ENCODE measurements around the gene USP13. TPM values are rescaled to one million over a fixed set of nuclear protein-coding genes. Genes with fewer than 3 reads are reported as not detected.

The USP13 gene
- total and polyA plus RNA-seq, 8 donors = 16.3 to 26.3 (median 23.2) TPM

- no peak for ATAC-seq
- no peak for TF ChIP-seq CTCF (IDR thresholded peaks at IDR 0.05)
- no peak overlapping the region for H3K27ac ChIP-seq
- H3K4me1 ChIP-seq = peaks cover 0 to 5% of the 10 kb centered on the region in 2 donors
- no peak for DNase-seq
- H3K9me3 ChIP-seq = no peaks in the 10 kb centered on the region
- intact Hi-C loops (cut with DNase I) = loop anchor here in 1 of 2 donors (10.0 kb wide), 1 partner anchor 90 kb away; no protein-coding TSS in a partner anchor
- peaks cover 0 to 14% of the 10 kb centered on the region in 2 donors for H3K36me3 ChIP-seq
- H3K27me3 ChIP-seq = no peaks in the 10 kb centered on the region
- H3K4me3 ChIP-seq = no peak overlapping the region
Observed at GRCh38 chr3:179734497-179735281, 81.8 kb downstream of the USP13 start.

GRCh38 chr3:179735321-179735720 is 82.5 kb downstream of the USP13 start:
- Histone ChIP-seq H3K4me3 (no peak overlapping the region), H3K27me3 (no peaks in the 10 kb centered on the region), H3K36me3 (peaks cover 0 to 14% of the 10 kb centered on the region in 2 donors), H3K4me1 (peaks cover 0 to 2% of the 10 kb centered on the region in 2 donors), H3K9me3 (no peaks in the 10 kb centered on the region), H3K27ac (no peak overlapping the region)
- intact Hi-C loops (cut with DNase I) = loop anchor here in 1 of 2 donors (10.0 kb wide), 1 partner anchor 91 kb away; no protein-coding TSS in a partner anchor
- DNase-seq = no peak
- no peak for ATAC-seq
- TF ChIP-seq CTCF (IDR thresholded peaks at IDR 0.05) = no peak

GRCh38 chr3:179738998-179739397 is 86.2 kb downstream of the USP13 start:
- H3K27me3 ChIP-seq = no peaks in the 10 kb centered on the region
- ATAC-seq = no peak
- H3K36me3 ChIP-seq = peaks cover 0 to 6% of the 10 kb centered on the region in 2 donors
- no peak overlapping the region for H3K4me3 ChIP-seq
- H3K9me3 ChIP-seq = no peaks in the 10 kb centered on the region
- no peak for TF ChIP-seq CTCF (IDR thresholded peaks at IDR 0.05)
- H3K4me1 ChIP-seq = no peaks in the 10 kb centered on the region
- intact Hi-C loops (cut with DNase I) = loop anchor here in 1 of 2 donors (10.0 kb wide), 1 partner anchor 94 kb away; no protein-coding TSS in a partner anchor
- no peak for DNase-seq
- no peak overlapping the region for H3K27ac ChIP-seq

- no peaks in the 10 kb centered on the region for H3K9me3 ChIP-seq
- DNase-seq = no peak
- H3K27ac ChIP-seq = no peak overlapping the region
- H3K27me3 ChIP-seq = no peaks in the 10 kb centered on the region
- peaks cover 0 to 6% of the 10 kb centered on the region in 2 donors for H3K36me3 ChIP-seq
- H3K4me3 ChIP-seq = no peak overlapping the region
- no peaks in the 10 kb centered on the region for H3K4me1 ChIP-seq
- ATAC-seq = no peak
- intact Hi-C loops (cut with DNase I) = loop anchor here in 1 of 2 donors (10.0 kb wide), 1 partner anchor 95 kb away; no protein-coding TSS in a partner anchor
- TF ChIP-seq CTCF (IDR thresholded peaks at IDR 0.05) = no peak
Observed at GRCh38 chr3:179739816-179740594, 87.2 kb downstream of the USP13 start.

- no peak for ATAC-seq
- Histone ChIP-seq H3K4me1 (no peaks in the 10 kb centered on the region), H3K9me3 (no peaks in the 10 kb centered on the region), H3K27ac (no peak overlapping the region), H3K36me3 (peaks cover 0 to 6% of the 10 kb centered on the region in 2 donors), H3K4me3 (no peak overlapping the region), H3K27me3 (no peaks in the 10 kb centered on the region)
- intact Hi-C loops (cut with DNase I) = no loop called here
- no peak for TF ChIP-seq CTCF (IDR thresholded peaks at IDR 0.05)
- no peak for DNase-seq
Observed at GRCh38 chr3:179743913-179744312, 91.1 kb downstream of the USP13 start.
